ENCODE results near the gene FUS.
"Not testable (repeated sequence)": the region's sequence is repeated elsewhere in the genome, so short reads cannot be mapped to it uniquely, and the experiment has no call there.

The FUS gene

GRCh38 chr16:31184888-31185287, 4.9 kb downstream of the FUS start:
- in situ Hi-C loops (cut with MboI; ENCODE audit: low sequenced_read_pairs): no loop called here

- in situ Hi-C loops (cut with MboI; ENCODE audit: low sequenced_read_pairs): no loop called here
Observed at GRCh38 chr16:31185339-31185738, 5.4 kb downstream of the FUS start.

GRCh38 chr16:31186176-31186575, 6.2 kb downstream of the FUS start:
- in situ Hi-C loops (cut with MboI; ENCODE audit: low sequenced_read_pairs): no loop called here

GRCh38 chr16:31186930-31187807, 7.2 kb downstream of the FUS start:
- in situ Hi-C loops (cut with MboI; ENCODE audit: low sequenced_read_pairs): no loop called here

DNA sequence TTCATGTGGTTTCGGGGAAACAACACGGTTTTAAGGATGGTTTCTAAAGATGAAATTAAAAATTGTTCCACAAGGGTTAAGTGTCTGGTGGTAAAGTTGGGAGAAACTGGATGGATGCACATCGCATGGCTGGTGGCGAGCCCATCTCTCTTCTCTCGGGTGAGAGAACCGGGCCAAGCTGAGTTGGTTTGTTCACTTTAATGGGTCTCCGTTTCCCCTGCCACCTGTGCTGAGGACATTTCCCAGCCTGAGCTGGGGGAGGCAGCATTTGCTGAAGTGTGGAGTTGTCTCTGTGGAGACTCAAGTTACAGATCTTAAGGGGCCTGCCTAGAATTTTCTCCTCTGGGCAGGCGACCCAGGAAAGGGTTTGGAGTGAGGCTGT, 7.9 kb downstream of the FUS start:
- in situ Hi-C loops (cut with MboI; ENCODE audit: low sequenced_read_pairs): no loop called here

- in situ Hi-C loops (cut with MboI; ENCODE audit: low sequenced_read_pairs): no loop called here
Observed at GRCh38 chr16:31188450-31189411, 8.8 kb downstream of the FUS start.

- in situ Hi-C loops (cut with MboI; ENCODE audit: low sequenced_read_pairs): no loop called here
Observed at GRCh38 chr16:31189412-31189778, 9.5 kb downstream of the FUS start.

GRCh38 chr16:31190061-31190460, 10.1 kb downstream of the FUS start:
- in situ Hi-C loops (cut with MboI; ENCODE audit: low sequenced_read_pairs): no loop called here

DNA sequence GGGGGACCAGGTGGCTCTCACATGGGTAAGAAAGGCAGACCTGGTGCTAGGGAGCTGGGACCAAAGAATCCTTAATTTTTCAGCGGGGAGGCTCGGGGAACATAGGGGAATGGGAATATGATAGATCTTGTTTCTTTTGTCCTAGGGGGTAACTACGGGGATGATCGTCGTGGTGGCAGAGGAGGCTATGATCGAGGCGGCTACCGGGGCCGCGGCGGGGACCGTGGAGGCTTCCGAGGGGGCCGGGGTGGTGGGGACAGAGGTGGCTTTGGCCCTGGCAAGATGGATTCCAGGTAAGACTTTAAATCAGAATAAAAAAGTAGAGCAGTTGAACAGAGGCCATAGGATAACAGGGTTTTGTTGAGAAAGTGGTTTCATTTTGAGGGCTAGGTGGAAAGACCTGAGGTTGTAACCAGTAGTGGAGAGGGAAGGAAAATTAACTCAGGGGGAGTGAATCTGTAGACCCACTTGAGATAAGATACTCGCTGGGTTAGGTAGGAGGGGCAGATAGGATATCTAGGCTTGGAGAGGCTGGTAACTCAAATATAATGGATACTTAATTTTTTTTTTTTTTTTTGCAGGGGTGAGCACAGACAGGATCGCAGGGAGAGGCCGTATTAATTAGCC, 11.0 kb downstream of the FUS start:
- in situ Hi-C loops (cut with MboI; ENCODE audit: low sequenced_read_pairs): no loop called here

DNA sequence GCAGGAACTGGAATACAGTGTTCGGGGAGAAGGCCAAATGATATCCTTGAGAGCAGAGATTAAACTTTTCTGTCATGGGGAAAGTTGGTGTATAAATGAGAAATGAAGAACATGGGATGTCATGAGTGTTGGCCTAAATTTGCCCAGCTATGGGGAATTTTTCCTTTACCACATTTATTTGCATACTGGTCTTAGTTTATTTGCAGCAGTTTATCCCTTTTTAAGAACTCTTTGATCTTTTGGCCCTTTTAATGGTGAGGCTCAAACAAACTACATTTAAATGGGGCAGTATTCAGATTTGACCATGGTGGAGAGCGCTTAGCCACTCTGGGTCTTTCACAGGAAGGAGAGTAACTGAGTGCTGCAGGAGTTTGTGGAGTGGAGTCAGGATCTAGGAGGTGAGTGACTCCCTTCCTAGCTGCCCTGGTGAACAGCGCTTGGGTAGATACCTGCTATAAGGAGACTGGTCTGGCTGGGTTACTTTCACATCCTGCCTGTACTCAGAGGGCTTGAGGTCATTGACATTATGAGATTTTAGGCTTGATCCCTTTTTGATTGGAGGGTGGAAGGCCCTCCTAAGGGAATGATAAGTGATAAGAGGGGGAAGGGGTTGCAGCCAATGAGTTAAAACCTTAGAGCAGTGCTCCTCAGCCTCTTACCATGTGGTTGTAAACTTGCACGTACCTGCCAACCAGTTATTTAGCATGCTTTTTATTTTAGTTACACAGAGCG, 11.9 kb downstream of the FUS start:
- in situ Hi-C loops (cut with MboI; ENCODE audit: low sequenced_read_pairs): no loop called here

- in situ Hi-C loops (cut with MboI; ENCODE audit: low sequenced_read_pairs): no loop called here
Observed at GRCh38 chr16:31192856-31193642, 13.1 kb downstream of the FUS start.

DNA sequence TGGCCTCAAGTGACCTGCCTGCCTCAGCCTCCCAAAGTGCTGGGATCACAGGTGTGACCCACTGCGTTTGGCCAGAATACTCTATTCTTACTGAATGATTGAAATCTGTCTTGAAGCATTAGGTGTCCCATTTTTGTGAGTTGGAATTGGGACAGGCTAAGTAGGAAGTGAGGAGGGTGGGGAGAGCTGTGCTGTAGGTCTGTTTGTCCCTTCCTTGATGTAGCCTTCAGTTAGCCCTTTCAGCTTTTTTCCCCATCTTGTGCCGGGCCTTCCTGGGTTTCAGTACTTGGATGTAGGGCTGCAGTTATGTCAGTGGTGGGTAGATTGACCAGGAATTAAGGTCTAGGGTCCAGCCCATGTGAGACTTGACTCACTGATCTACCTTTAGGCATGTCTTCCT, 13.9 kb downstream of the FUS start:
- in situ Hi-C loops (cut with MboI; ENCODE audit: low sequenced_read_pairs): no loop called here

- in situ Hi-C loops (cut with MboI; ENCODE audit: low sequenced_read_pairs): no loop called here
Observed at GRCh38 chr16:31194898-31195297, 15.0 kb downstream of the FUS start.

GRCh38 chr16:31195861-31196260, 15.9 kb downstream of the FUS start:
- in situ Hi-C loops (cut with MboI; ENCODE audit: low sequenced_read_pairs): not testable (repeated sequence)

GRCh38 chr16:31196324-31197088, 16.6 kb downstream of the FUS start:
- in situ Hi-C loops (cut with MboI; ENCODE audit: low sequenced_read_pairs): no loop called here

DNA sequence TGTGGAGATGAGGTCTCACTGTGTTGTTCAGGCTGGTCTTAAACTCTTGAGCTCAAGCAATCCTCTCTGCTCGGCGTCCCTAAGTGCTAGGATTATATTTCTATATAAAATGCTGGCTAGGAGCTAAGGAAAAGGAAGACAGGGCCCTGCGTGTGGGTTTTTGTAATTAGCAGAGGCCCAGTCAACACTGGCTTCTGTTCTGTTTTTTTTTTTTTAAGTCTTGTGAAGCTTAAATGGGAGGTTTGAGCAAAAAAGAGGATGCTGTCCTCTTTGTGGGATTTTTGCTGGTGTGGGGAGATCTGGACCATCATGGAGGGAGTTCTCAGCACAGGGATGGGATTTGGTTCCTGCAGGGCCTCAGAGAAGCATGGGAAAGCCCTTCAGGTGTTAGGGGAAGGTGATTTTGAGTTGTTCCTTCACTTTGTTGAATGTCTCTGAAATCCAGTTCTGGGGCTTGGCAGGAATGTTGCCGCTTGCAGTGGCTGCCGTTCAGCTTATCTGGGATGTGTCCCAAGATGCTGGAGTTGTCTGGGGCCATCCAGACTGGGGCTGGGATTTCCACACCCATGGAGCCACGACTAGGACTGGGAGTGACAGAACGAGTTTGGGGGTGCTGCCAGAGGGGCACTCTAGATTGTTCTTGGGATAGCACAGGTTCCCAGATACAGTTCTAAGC, 18.4 kb downstream of the FUS start:
- in situ Hi-C loops (cut with MboI; ENCODE audit: low sequenced_read_pairs): no loop called here

DNA sequence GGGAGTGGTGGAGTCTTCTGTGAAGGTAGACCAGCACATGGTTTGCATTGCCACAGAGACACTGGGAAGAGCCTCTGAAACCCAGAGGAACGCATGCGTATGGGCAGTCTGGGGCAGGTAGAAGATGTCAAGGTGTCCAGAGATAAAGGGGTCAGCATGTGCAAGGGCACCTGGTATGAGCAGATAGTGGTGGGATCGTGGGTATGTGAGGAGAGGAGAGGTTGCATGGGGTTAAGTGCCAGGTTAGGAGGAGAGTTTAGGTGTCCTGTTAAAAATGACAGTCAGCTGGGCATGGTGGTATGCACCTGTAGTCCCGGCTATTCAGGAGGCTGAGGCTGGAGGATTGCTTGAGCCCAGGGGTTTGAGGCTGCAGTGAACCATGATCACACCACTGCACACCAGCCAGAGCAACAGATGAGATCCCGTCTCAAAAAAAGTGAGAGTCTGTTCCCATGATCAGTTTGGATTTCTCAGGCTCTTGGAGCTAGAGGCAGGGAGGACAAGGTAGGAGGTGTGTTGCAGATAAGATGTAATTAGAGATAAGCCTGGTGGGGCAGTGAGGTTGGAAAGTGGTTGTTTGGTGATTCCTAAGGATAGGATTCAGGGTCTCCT, 19.6 kb downstream of the FUS start:
- in situ Hi-C loops (cut with MboI; ENCODE audit: low sequenced_read_pairs): no loop called here

GRCh38 chr16:31200111-31200510, 20.2 kb downstream of the FUS start:
- in situ Hi-C loops (cut with MboI; ENCODE audit: low sequenced_read_pairs): not testable (repeated sequence)
